Activated T-cell treated with anti-CD3 and anti-CD28 coated beads, Interleukin-2, amount 50 U/mL, for 24 hours (primary cell): Measurements from ENCODE around the gene BLVRB.
"Not testable (repeated sequence)": the region's sequence is repeated elsewhere in the genome, so short reads cannot be mapped to it uniquely, and the experiment has no call there.

Source experiments
- DNase-seq: peaks from one replicate; pipeline ENCODE4 v3.0.0-alpha.2; 2020
- H3K27ac Mint-ChIP-seq: 2 replicates; pipeline ENCODE4 v1.8.0; 2020; ENCODE audit warnings: mild to moderate bottlenecking, mixed read lengths
- H3K27me3 Mint-ChIP-seq: 2 replicates; pipeline ENCODE4 v1.8.0; 2020; ENCODE audit warnings: mixed read lengths
- H3K36me3 Mint-ChIP-seq: 2 replicates; pipeline ENCODE4 v1.8.0; 2020; ENCODE audit warnings: low read depth, mixed read lengths
- H3K4me1 Mint-ChIP-seq: 2 replicates; pipeline ENCODE4 v1.8.0; 2020; ENCODE audit warnings: low read depth, mixed read lengths
- H3K4me3 Mint-ChIP-seq: 2 replicates; pipeline ENCODE4 v1.8.0; 2020; ENCODE audit warnings: mild to moderate bottlenecking, moderate library complexity, mixed read lengths
- H3K9me3 Mint-ChIP-seq: 2 replicates; pipeline ENCODE4 v1.8.0; 2020; ENCODE audit warnings: mixed read lengths

Gene BLVRB

DNA sequence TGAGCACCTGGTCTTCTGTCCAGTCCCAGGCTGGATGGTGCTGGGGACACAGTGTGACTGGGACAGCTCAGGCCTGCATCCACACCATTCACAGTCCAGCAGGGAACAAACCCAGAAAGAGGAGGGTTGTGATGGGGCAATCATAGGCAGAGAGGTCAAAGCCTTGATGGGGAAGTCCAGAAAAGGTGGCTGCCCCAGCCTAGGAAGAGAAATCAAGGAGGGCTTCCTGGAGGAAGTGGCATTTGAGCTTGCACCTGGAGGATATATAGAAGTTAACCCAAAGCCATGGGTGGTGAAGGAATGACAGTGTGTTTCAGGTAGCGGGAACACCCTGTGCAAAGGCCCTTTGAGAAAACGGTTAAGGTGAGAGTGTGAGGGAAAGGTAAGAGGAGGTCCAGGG, 49.8 kb downstream of the BLVRB start:
- Mint-ChIP-seq H3K27ac (no peak overlapping the region), H3K4me3 (no peak overlapping the region), H3K9me3 (no peaks in the 10 kb centered on the region), H3K36me3 (no peaks in the 10 kb centered on the region), H3K27me3 (no peaks in the 10 kb centered on the region), H3K4me1 (peaks cover 22% of the 10 kb centered on the region)
- no peak for DNase-seq

DNA sequence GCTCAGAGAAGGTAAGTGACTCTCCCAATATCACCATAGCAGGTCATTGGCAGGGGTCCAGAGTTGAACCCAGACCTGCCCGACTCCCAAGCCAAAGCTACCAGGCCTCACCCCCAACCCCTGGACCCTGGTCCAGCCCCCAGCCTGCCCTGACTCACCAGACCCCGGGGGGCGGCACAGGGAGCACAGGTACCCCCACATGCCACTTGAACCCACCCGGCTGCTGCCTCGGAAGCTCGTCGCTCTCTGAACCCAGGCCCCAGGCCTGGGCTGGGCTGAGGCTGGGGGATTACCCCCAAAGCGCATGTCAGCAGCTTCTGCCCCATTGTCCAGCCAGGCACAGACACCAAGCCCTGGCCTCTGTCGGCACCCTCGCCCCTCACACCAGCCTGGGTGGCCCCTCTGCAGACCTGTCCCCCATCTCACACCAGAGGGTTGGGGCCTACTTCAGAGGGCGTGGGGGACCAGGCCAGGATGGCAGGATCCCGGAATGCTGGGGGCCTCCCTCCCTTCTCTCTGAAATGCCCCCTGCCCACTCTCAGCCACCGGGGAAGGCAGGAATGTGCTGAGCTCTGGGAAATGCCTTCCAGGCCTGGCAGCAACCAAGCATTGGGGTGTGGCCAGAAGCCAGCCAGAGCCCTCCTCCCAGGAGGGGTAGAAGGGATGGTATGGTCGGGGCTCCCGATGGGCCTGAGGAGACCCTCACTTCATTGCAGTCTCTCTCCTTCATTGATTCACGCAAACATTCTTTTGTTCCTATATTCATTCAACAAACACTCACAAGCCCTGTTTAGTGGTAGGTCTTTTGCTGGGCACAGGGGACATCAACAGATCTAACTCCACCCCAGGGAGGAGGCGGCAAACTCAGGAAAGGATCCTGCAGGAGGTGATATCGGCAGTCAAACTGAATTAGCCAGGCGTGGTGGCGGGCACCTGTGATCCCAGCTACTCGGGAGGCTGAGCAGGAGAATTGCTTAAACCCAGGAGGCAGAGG, 50.7 kb downstream of the BLVRB start:
- DNase-seq: no peak
- Mint-ChIP-seq H3K4me3 (no peak overlapping the region), H3K4me1 (peaks cover 19% of the 10 kb centered on the region), H3K9me3 (no peaks in the 10 kb centered on the region), H3K27ac (no peak overlapping the region), H3K27me3 (no peaks in the 10 kb centered on the region), H3K36me3 (no peaks in the 10 kb centered on the region)

DNA sequence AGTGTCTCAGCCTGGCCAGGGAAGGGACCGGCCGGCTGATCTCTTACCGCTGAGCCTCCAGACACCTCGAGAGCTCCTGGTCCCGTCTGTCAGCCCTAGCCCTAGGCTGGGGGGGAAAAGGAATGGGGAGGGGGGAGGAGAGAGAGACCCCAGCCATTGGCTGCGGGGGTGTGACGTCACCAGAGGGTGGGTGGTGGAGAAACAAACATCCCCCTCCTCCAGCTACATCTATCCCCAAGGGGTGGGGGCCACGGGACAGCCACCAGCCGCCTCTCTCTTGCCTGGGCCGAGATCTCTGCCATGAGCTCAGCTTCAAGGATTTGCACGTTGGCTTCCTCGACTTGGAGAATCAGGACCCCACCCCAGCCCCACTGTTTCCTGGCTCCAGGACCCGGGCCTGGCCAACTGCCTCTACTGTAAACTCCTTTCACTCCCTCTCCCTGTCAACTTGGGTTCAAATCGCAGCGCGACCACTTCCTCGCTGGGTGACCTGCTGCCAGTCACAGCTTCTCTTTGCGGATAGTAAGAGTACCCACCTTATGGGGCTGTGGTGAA, 52.2 kb downstream of the BLVRB start, which contains the start of gene PRX:
Gene PRX (minus strand): TSS at position 88 of the 555 bp plus-strand sequence. CDS start 5,446 bp downstream, outside the sequence.
- H3K4me3 Mint-ChIP-seq: no peak within 1 kb of the TSS
- H3K27me3 Mint-ChIP-seq: no peaks in the 10 kb centered on the region
- H3K4me1 Mint-ChIP-seq: peaks cover 19% of the 10 kb centered on the region
- no peaks in the 10 kb centered on the region for H3K9me3 Mint-ChIP-seq
- no peak within 1 kb of the TSS for H3K27ac Mint-ChIP-seq
- no peak for DNase-seq
- no peaks in the 10 kb centered on the region for H3K36me3 Mint-ChIP-seq

DNA sequence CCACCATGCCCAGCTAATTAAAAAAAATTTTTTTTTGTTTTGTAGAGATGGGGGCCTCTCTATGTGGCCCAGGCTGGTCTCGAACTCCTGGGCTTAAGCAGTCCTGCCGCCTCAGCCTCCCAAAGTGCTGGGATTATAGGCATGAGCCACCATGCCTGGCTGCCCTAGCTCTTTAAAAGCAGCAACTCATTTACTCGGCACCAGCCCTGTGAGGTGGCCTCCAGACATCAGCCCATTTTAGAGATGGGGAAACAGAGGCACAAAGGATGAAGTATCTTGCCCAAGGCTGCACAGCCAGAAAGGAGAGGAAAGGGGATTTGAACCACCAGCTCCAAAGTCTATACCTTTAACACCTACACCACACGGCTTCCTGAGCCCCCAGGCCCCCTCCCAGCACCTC, 52.7 kb downstream of the BLVRB start:
- no peak overlapping the region for H3K4me3 Mint-ChIP-seq
- H3K4me1 Mint-ChIP-seq: peaks cover 21% of the 10 kb centered on the region
- no peak for DNase-seq
- H3K9me3 Mint-ChIP-seq: no peaks in the 10 kb centered on the region
- H3K36me3 Mint-ChIP-seq: no peaks in the 10 kb centered on the region
- H3K27ac Mint-ChIP-seq: no peak overlapping the region
- H3K27me3 Mint-ChIP-seq: no peaks in the 10 kb centered on the region

DNA sequence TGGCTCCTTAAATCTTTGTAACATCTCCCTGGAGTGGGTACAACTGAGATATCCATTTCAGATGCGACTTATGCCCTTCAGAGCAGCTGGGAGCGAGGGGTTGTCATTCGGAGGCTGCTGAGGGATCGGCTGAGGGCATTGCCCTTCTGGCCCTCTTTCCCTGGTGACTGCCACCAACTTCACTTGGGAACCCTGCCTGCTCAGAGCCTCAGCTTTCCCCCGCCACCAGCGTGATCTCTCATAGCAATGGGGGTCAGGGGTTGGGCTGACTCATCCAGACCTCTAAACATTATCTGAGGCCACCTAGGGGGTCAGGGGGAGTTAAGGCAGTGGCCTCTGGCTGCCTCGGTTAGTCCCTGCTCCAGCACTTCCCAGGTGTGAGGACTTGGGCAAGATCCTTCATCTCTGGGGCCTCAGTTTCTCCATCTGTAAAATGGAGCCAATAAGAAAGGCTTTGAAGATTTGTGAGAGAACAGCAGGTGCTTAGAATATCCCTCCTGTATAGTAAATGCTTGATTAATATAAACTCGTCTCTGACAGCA, 53.5 kb downstream of the BLVRB start:
- no peaks in the 10 kb centered on the region for H3K36me3 Mint-ChIP-seq
- no peaks in the 10 kb centered on the region for H3K9me3 Mint-ChIP-seq
- no peak overlapping the region for H3K4me3 Mint-ChIP-seq
- peaks cover 18% of the 10 kb centered on the region for H3K4me1 Mint-ChIP-seq
- no peak for DNase-seq
- no peak overlapping the region for H3K27ac Mint-ChIP-seq
- no peaks in the 10 kb centered on the region for H3K27me3 Mint-ChIP-seq

DNA sequence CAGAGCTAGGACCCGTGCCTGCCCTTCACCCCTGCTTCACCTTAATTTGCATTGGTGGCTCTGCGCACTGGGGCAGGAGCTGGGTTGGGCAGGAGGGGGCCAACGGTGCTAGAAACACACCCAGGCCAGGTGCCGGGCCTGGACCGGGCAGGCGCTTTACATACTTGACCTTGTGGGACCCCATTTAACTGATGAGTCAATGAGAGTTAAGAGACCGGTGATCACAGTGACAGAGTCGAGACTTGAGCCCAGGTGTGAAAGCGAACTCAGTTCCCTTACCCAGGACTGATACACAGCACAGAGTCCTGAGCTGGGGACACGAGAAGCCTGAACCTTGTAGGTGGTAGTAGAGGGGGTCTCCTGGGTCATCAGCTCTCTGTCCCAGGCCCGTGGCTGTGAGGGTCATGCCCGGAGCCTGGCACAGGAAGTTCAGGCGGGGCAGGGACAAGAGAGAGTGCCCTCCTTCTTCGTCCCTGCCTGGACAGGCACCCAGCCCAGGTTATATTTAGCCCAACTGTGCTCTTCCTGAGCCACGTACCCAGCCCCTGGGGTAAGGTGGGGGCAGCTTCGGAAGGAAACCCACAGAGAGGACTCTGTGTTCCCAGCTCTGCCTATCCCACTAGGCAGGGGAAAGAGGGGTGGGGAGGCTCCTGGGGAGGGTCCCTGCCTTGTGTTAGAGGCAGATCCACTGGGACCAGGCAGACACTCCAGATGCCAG, 54.3 kb downstream of the BLVRB start:
- H3K36me3 Mint-ChIP-seq: no peaks in the 10 kb centered on the region
- H3K27me3 Mint-ChIP-seq: no peaks in the 10 kb centered on the region
- H3K9me3 Mint-ChIP-seq: no peaks in the 10 kb centered on the region
- no peak overlapping the region for H3K27ac Mint-ChIP-seq
- peaks cover 13% of the 10 kb centered on the region for H3K4me1 Mint-ChIP-seq
- no peak for DNase-seq
- no peak overlapping the region for H3K4me3 Mint-ChIP-seq

DNA sequence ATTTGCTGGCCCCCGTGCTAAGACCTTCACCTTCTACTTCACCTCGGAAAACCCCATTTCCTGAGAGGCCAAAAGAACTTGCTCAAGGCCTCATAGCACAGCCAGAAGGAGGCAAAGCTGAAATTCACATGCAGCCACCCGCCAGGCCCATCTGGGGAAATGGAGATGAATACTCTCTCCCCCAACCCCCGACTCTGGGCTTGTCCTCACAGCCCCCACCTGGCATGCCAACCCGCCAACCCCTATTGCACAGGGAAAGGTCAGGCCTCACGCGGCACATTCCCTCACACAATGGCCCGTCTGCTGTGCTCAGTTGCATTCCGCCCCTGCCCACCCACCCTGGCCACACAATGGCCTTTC, 55.5 kb downstream of the BLVRB start:
- H3K27ac Mint-ChIP-seq: no peak overlapping the region

DNA sequence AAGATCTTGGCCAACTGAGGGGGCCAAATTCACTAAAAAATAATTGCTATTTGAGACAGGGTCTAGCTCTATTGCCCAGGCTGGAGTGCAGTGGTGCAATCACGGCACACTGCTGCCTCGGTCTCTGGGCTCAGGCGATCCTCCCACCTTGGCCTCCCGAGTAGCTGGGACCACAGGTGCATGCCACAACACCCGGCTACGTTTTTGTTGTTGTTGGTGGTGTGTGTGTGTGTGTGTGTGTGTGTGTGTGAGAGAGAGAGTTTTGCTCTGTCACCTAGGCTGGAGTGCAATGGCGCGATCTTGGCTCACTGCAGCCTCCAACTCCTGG, 57.0 kb downstream of the BLVRB start:
- peaks cover 11% of the 10 kb centered on the region for H3K4me1 Mint-ChIP-seq
- not testable (repeated sequence) for H3K9me3 Mint-ChIP-seq, H3K27me3 Mint-ChIP-seq, H3K36me3 Mint-ChIP-seq, DNase-seq, H3K4me3 Mint-ChIP-seq, H3K27ac Mint-ChIP-seq

More for the DNA sequence above, 55.5 kb downstream of the BLVRB start:
- Mint-ChIP-seq H3K36me3 (no peaks in the 10 kb centered on the region), H3K27me3 (no peaks in the 10 kb centered on the region), H3K4me1 (peaks cover 11% of the 10 kb centered on the region), H3K4me3 (no peak overlapping the region), H3K9me3 (no peaks in the 10 kb centered on the region)
- DNase-seq: no peak

DNA sequence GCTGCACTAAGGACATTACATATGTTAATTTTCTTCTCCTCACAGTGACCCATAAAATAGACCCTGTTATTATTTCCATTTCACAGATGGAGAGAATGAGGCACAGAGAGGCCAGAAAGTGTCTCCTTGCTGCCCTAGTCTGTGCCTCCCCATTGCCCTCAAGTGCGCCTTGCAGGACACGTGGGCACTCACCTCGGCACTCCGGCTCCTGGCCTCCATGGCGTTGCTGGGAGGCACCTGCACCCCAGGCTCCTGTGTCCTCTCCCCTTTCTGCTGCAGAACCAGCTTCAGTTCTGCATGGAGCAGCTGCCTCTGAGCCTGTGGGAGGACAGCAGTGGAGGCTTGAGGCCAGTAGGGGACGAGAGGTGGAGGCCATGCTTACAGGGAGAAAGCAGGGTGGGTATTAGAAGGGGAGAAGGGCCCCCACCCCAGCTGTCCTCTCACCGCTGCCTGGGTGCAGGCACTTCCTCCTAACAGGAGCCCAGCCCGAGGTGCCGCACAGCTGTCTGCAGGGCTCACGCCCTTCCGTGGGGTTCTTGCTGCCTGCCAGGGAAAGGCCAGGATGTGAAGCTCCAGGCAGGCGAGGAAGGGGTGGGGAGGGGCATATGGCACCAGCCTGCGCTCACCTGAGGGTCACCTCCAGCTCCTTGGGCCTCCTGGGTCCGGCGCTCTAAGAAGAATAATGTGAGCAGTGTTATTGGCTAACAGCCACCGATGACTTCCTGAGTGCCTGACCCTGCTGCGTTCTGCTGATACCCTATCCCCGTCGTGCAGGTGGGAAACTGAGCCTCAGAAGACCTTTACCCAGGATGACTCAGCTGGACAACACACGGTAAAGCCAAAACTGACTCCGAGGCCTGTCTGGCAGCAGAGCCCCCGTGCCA, 57.6 kb downstream of the BLVRB start:
- H3K4me3 Mint-ChIP-seq: no peak overlapping the region

DNA sequence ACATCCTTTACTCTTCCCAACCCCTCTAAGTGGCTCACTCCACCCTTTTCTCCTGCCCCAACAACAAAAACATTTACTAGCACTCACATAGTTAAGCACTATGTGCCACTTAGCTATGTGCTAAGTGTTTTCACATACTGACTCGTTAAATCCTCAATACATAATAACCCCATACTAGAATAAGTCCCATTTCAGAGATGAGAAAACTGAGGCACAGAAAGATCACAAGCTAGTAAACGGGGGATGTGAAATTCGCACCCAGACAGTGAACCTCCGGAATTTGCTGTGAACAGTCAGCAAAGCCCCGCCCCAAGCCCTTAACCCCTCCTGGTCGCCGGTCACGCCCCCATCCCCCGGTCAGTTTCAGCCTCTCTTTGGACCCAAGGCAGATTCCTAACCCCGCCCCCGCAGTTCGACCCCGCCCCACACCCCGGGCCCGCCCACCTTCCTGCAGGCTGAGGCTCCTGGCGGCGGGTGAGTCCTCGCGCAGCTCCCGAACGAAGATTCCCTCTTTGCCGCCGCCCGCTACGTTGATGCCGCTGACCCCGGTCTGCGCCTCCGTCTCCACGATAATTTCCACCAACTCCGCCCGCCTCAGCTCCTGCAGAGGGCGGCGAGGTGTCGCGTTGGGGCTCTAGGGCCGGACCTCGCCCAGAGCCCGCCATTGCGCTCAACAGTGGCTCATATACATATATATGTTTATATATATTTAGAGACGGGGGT, 62.1 kb downstream of the BLVRB start:
- Mint-ChIP-seq H3K27me3 (no peaks in the 10 kb centered on the region), H3K9me3 (no peaks in the 10 kb centered on the region), H3K4me1 (peaks cover 14% of the 10 kb centered on the region), H3K36me3 (no peaks in the 10 kb centered on the region), H3K4me3 (peak overlapping the region; percentile 80), H3K27ac (peak overlapping the region; percentile 82)
- peak; percentile 85 for DNase-seq

More for the DNA sequence above, 57.6 kb downstream of the BLVRB start:
- Mint-ChIP-seq H3K36me3 (no peaks in the 10 kb centered on the region), H3K9me3 (no peaks in the 10 kb centered on the region), H3K27me3 (no peaks in the 10 kb centered on the region), H3K4me1 (peaks cover 14% of the 10 kb centered on the region), H3K27ac (no peak overlapping the region)
- DNase-seq: no peak

DNA sequence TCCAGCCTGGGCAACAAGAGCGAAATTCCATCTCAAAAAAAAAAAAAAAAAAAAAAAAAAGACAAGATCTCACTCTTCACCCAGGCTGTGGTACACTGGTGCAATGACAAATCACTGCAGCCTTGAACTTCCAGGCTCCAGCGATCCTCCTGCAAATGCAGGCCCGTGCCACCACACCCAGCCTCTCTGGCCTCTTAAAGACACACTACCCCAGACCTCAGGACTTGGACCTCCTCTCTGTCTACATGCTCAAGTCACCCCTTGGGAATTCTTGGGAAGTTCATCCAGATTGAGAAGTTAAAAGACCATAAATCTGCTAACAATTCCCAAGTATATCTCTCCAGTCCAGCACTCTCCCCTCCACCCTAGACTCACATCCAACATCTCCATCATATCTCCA, 65.0 kb downstream of the BLVRB start:
- Mint-ChIP-seq H3K36me3 (no peaks in the 10 kb centered on the region), H3K27me3 (no peaks in the 10 kb centered on the region), H3K4me3 (no peak overlapping the region), H3K4me1 (peaks cover 8% of the 10 kb centered on the region), H3K27ac (no peak overlapping the region), H3K9me3 (no peaks in the 10 kb centered on the region)
- DNase-seq: no peak

DNA sequence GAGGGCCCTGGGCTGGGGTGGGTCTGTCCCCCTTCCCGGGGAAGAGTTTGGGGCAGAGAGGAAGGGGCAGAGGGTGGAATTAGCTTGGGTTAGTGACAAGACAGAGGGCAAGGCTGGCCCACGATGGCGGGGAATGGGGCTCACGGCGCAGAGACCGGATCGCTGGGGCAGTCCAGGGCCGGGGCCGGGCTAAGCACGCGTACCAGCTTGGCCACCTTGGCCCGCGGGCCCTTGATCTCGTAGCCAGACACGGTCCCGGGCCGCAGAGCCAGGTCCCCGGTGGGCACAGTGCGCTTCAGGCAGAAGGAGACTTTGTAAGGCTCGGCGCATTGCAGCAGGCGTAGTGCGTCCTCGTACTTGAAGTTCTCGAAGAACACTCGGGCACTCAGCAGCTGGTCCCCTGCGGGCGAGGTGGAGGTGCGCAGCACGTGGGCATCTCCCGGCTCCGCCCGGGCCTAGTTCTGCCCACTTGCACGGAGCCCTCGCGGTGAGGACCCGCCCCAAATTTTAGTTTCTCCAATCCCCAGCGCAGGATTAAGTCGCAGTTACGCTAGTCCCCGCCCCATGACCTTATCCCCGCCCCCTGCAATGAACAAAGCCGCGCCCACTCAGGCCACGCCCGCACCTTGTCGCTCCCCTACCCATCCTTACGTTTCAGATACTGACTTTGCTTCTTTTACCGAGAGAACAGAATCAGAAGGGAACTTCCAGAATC, 67.0 kb downstream of the BLVRB start:
- H3K9me3 Mint-ChIP-seq: no peaks in the 10 kb centered on the region
- H3K4me3 Mint-ChIP-seq: no peak overlapping the region
- DNase-seq: peak; percentile 69
- no peak overlapping the region for H3K27ac Mint-ChIP-seq
- H3K27me3 Mint-ChIP-seq: no peaks in the 10 kb centered on the region
- H3K36me3 Mint-ChIP-seq: no peaks in the 10 kb centered on the region
- H3K4me1 Mint-ChIP-seq: peaks cover 6% of the 10 kb centered on the region
